GM21390 (cell line): ENCODE measurements around the gene KCTD21.

ENCODE experiments used
- ATAC-seq: cut with Tn5 transposase; IDR thresholded peaks from one replicate; pipeline ENCODE4 v1.9.1; 2021; ENCODE audit not compliant: unreplicated experiment

KCTD21 gene

DNA sequence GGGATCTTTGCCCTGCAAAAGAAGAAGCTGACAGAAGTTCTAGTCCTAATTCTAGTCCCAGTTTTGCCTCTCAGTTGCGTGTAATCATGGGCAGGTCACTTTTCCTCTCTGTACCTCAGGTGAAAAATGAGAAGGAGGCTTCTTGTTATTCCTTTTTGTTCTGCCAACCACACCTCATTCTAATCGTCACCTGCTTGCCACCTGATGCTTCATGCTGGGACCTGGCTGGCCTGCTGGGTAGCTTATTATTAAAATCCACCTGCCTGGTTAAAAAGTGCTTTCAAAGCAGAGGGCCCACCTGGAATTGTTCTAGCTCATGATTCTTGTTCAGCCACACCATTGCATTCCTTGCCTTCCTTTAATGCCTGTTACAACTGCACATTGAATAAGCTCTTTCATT is 40.6 kb downstream of the KCTD21 start:
- no peak for ATAC-seq

GRCh38 chr11:78145511-78146025 is 42.9 kb downstream of the KCTD21 start:
- ATAC-seq = no peak

- no peak for ATAC-seq
Observed at GRCh38 chr11:78140392-78141077, 47.9 kb downstream of the KCTD21 start.

DNA sequence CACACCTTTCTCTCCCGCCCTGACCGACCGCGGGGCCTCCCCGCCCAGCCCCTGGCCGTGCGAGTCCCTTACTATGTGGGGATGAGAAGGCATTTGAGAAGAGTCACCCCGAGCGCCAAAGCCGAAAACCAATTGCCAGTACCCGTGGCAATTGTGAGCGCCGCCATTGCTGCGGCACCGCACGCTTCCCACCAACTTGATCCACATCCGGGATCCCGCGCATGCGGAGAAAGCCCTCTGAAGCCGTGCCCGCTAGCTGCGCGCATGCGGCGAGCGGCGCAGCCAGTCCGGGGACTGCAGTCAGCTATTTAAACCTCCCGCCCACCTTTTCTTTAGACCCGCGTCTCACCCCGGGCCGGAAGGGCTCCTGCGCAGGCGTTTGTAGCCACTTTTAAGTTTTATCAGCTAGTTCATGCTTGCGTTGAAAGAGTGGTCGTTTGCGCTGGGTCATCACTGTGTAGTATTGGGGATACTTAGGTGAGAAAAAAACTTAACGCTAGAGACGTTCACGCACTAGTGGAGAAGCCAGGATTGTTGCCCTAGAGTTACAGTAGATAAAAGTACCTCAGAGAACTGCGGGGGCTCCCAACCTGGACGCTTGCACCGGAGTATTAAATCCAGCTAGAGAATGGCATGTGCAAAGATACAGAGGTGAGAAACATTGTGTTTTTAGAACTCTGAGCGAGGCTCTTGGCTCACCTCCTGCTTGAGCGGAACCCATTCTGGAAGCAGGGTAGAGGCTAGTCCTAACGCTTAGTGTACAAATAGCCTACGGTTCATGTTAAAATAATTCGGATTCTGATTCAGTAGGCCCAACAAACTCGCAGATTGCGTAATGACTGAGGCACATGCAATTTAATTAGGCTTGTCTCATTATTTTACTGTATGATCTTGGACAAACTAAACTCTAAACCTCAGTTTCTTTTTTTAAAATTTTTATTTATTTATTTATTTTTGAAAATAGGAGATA is 48.7 kb downstream of the KCTD21 start, which contains the start of gene ALG8:
ALG8 (minus strand) TSS at position 205 of the 970 bp plus-strand sequence; CDS start at position 167, 38 bp downstream.
- ATAC-seq = peak; percentile 88

GRCh38 chr11:78138694-78139421 is 49.6 kb downstream of the KCTD21 start:
- ATAC-seq = peak; percentile 17

GRCh38 chr11:78138291-78138690 is 50.1 kb downstream of the KCTD21 start:
- no peak for ATAC-seq

- ATAC-seq = no peak
Observed at GRCh38 chr11:78132475-78132874, 56.0 kb downstream of the KCTD21 start.

GRCh38 chr11:78131956-78132355 is 56.5 kb downstream of the KCTD21 start:
- no peak for ATAC-seq

- no peak for ATAC-seq
Observed at GRCh38 chr11:78127403-78127802, 61.0 kb downstream of the KCTD21 start.
